ENCODE results near the gene ATXN1. TPM values are rescaled to one million over a fixed set of nuclear protein-coding genes. Genes with fewer than 3 reads are reported as not detected.
A peak's percentile ranks its signal among the peaks of the same experiment; 100 is the strongest.

Gene ATXN1
- total RNA-seq, 1 donor from 2014 or later, result 6.1 TPM

DNA sequence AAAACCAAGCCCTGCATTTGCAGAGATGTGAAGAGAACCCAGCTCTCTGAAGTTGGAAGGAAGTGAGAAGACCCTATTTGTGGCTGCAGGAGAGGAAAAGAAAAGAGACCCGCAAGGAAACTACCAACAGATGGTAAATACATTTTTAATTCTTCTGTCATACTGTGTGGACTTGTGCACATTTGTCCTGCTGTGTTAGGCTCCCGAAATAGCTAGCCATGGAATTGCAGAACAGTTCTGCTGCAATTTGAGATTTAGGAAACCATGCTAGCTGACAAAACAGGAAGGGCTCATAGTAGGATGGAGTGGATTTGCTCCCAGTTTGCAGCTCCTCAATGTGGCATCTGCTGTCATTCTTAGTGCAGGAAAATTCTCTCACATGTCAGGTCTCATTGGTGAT is 12.1 kb upstream of the ATXN1 start:
- H3K4me3 ChIP-seq (ENCODE audit: low read depth, low read length), result no peak overlapping the region
- TF ChIP-seq, protein P1, sequence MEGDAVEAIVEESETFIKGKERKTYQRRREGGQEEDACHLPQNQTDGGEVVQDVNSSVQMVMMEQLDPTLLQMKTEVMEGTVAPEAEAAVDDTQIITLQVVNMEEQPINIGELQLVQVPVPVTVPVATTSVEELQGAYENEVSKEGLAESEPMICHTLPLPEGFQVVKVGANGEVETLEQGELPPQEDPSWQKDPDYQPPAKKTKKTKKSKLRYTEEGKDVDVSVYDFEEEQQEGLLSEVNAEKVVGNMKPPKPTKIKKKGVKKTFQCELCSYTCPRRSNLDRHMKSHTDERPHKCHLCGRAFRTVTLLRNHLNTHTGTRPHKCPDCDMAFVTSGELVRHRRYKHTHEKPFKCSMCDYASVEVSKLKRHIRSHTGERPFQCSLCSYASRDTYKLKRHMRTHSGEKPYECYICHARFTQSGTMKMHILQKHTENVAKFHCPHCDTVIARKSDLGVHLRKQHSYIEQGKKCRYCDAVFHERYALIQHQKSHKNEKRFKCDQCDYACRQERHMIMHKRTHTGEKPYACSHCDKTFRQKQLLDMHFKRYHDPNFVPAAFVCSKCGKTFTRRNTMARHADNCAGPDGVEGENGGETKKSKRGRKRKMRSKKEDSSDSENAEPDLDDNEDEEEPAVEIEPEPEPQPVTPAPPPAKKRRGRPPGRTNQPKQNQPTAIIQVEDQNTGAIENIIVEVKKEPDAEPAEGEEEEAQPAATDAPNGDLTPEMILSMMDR (conservative IDR thresholded peaks at IDR 0.05; ENCODE audit: low read depth, low read length), result no peak
- DNase-seq (ENCODE audit: low read depth), result no peak

DNA sequence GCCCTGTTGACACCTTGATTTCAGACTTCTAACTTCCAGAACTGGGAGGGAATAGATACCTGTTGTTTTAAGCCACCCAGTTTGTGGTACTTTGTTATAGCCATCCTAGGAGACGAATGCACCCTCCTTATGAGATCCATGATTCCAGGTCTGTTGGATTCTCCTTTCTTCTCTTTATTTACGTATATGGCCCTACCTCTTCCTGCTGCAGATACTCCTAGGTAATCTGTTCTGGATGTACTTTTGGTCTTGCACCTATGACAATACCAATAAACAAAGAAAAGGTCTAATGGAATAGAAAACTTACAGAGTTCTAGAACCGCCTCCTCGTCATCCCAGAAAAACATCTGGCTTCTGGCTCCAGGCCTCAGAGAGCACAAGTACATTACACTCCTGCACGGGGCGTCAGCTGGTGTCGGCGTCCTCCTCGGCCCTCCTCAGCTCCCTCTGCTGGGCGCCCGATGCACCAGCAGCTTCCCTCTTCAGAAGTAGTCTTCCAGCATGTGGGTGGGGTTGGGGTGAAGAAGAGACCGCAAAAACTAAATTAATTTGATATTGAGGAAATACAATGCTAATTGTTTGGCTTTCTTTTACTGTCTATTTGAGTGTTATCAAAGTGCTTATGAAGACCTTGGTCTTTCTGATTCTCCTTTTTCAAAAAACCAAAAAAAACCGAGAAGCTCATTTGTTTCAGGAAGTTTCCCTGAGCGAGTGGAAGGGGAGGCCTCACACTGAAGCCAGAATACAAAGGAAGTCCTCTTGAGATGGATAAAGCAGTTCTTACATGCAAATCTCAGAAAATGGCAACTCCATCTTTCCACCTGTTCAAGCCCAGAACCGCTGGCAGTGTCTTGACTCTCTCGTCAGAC is 9.7 kb upstream of the ATXN1 start:
- TF ChIP-seq, protein P1 (conservative IDR thresholded peaks at IDR 0.05; ENCODE audit: low read depth, low read length), result peak; percentile 96
- no peak for DNase-seq (ENCODE audit: low read depth)
- H3K4me3 ChIP-seq (ENCODE audit: low read depth, low read length), result no peak overlapping the region

DNA sequence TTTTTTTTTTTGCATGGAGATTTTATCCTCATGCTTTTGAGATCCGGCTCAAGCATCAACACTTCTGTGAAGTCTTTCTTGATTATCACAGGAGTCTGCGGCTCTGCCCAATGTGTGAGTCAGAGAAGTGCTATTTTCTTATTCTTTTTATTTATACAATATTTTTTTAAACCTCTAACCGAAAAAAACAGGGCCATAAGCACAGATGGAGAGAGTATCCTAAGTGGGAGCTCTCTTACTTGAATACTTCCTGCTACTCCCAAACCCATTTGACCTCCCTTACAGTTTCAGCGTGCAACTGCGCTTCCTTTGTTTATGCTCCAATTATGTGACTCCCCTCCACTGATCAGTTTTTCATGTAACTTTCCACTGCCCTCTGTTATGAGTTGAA is 8.7 kb upstream of the ATXN1 start:
- TF ChIP-seq, protein P1 (conservative IDR thresholded peaks at IDR 0.05; ENCODE audit: low read depth, low read length), result no peak
- no peak overlapping the region for H3K4me3 ChIP-seq (ENCODE audit: low read depth, low read length)
- no peak for DNase-seq (ENCODE audit: low read depth)

DNA sequence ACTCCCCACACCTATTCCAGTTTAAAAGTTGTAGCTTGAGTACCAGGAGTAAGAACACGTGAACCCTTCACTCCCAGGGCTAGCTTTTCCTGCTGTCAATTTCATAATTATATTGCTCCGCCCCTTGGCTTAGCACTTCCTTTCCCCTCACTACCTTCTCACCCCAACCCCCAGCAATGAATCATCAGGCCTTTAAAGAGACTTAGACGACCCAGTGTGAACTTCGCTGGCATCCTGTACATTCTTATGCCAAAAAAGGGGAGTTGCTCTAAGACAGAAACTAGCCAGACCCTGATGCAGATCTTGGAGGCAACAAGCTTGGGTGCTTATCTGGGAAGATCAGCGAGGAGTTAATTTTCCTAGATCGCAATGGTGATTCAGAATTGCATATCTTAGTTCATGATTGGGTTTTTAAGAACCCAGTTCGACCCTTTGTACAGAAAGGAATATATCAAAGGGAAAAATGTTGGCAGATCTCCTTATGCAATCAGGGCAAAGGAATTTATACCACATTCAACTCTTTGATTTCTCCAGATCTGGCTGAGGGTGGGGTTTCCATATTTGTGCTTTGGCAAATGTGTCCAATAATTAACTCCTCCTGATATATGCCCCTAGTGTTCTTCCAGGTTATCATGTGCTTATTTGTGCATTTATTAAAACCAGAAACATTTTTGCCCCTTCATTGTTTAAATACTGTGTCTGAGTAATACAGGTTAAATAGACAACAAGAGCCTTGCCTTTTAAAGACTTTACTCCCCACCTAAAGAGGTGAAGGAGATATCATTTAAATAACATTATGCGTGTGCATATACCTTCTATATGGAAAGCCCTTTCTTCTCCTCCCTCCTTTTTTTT is 8.1 kb upstream of the ATXN1 start:
- TF ChIP-seq, protein P1 (conservative IDR thresholded peaks at IDR 0.05; ENCODE audit: low read depth, low read length), result no peak
- H3K4me3 ChIP-seq (ENCODE audit: low read depth, low read length), result no peak overlapping the region
- DNase-seq (ENCODE audit: low read depth), result no peak

DNA sequence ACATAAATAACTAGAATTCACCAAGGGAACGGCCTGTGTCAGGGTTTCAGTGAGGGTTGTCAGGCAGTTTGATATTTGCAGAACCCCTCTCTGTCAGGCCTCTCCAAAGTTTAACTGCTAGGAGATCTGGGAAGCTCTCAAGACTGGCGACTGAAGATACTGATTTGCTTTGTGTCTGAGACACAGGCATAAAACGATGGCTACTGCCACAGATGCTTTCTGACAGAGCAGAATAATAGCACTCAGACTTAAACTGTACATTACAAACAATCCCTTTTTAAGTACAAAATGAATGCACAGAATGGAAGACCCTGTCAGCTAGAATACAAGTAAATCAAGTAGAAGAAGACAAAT is 7.2 kb upstream of the ATXN1 start:
- DNase-seq (ENCODE audit: low read depth), result no peak
- no peak overlapping the region for H3K4me3 ChIP-seq (ENCODE audit: low read depth, low read length)
- TF ChIP-seq, protein P1 (conservative IDR thresholded peaks at IDR 0.05; ENCODE audit: low read depth, low read length), result no peak

DNA sequence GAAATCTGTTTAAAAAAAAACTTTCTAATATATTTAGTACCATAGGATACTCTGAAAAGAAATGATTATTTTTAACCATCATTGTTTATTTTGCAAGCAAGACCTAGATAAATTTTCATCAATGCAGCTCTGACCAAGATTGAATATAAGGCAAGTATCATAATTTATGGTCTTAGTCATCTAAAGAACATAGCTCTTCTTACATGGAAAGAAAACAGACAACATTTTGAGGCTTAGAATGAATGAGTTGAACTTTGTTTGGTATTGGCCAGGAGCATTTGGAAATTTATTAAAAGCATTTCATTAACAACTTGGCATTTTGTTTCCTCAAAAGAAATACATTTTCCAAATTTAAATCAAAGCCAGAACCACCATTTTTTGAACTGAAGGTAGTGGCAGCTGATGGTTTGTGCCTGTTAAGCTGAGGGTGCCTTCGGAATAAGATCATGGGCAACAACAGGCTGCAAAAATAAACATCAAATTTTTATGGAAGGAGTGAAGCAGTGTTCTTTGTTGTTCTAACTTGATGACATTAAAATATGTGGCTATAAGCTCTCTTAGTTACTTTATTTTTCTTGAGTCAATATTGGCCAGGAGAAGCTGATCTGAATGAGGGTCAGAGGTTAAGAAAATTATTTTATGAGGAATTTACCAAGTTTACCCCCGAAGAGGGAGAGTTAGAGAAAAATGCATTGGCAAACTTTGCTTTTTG is 6.7 kb upstream of the ATXN1 start:
- TF ChIP-seq, protein P1 (conservative IDR thresholded peaks at IDR 0.05; ENCODE audit: low read depth, low read length), result no peak
- H3K4me3 ChIP-seq (ENCODE audit: low read depth, low read length), result no peak overlapping the region
- no peak for DNase-seq (ENCODE audit: low read depth)

All from epithelial cell of proximal tubule (primary cell).